Left kidney (tissue), 2 donors: ENCODE measurements around the gene DOC2A. TPM values are rescaled to one million over a fixed set of nuclear protein-coding genes. Genes with fewer than 3 reads are reported as not detected.
"Not testable (repeated sequence)": the region's sequence is repeated elsewhere in the genome, so short reads cannot be mapped to it uniquely, and the experiment has no call there.

ENCODE experiments used
- DNase-seq: peaks from one replicate; pipeline ENCODE4 v3.0.0-alpha.2; 2013
- polyA plus RNA-seq: library from polyadenylated mRNA; unstranded; fragments of 120-200 nt; gene quantifications from one replicate; pipeline ENCODE4 v1.2.1, GENCODE V29; 2013; ENCODE audit not compliant: insufficient read length

Gene DOC2A
- polyA plus RNA-seq, 1 donor = 3.0 TPM

DNA sequence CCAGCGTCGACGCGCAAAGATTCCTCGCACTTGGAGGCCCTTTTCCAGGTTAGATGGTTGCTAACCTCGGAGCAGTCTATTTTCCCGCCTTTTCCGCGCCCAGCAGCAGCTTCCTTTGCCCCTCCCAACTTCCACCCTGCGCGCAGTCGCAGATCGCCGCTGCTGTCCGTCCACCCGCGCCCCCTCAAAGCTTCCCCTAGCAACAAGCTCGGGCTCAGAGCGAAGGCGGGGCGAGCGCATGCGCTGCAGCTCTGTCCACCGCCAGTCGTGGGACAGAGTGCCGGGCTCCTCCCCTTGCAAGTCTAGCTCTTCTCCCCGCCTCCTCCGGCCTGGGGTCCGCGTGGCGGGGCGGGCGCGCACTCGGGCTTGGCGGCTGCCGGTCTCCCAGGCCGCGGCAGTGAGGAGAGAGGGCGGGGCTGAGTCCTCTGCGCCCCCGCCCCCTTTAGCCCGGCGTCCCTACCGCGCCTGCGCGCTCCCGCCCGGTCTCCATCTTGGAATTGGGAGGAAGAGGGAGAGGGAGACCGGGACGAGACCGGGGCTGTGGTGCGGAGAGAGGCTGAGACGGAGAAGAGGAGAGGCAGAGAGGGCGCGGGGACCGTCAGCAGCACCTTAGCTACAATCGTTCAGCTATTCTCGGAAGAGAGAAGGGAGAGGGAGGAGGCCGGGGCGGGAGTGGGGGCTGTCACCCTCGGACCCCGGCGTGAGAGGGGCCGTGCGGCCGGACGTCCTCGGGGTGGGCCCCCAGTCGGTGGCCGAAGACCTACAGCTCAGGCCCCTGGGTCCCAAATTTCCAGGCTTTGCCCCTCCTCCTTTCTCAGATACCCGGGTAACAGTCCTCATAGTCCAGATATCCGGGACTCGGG is 37.2 kb downstream of the DOC2A start, which contains the start of gene TAOK2:
Gene TAOK2, plus strand, starts transcription at position 485 of the 863 bp plus-strand sequence. CDS start 3,905 bp downstream, outside the sequence.
- peak; percentile 99 for DNase-seq

DNA sequence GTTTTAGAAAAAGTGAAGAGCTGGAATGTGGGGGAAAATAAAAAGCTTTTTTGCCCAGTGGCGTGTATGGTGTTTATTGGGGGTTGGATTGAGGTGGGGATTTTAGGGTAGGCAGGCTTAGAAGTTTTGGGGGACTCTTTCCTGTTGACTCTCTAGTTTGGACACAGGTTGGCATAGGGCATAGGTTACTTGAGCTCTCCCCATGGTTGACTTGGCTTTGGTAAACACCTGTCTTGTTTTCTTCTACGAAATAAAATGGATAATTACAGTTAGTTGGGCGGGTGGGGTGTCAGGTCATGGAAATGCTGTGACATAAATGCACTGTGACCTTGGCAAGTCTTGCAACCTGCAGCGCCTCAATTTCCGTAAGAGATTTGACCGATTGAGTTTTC is 37.8 kb downstream of the DOC2A start:
- DNase-seq = no peak

DNA sequence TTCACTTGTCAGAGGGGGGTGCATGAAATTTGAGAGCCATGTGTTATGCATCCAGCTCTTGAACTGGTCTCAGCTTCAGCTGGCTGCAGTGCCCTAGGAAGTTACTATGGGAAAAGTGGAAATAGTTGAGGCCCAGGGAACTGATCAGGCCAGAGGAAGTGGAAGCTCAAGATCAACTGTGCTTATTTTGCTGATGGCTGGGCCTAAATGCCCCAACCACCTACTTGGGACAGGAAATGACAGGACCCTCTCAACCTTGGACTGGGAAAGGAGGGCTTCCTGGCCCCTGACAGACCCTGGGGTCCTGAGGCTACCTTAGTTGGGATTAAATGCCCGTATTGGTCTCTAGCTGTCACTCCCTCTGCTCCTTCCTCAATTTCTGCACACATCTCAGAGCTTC is 38.3 kb downstream of the DOC2A start:
- DNase-seq = no peak

DNA sequence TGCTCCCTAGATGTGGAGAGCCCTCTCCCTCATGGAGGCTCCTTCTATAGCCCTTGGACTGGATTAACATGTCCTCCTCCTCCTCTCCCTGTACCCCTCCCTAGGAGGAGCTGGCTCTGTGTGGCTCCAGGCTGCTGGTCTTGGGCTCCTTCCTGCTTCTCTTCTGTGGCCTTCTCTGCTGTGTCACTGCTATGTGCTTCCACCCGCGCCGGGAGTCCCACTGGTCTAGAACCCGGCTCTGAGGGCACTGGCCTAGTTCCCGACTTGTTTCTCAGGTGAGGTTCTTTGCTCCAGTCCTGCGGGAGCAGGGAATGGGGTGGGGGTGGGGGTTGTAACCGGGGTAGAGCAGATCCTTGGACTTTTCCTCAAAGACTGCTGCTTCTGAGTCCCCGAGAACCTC is 39.5 kb downstream of the DOC2A start:
- no peak for DNase-seq

DNA sequence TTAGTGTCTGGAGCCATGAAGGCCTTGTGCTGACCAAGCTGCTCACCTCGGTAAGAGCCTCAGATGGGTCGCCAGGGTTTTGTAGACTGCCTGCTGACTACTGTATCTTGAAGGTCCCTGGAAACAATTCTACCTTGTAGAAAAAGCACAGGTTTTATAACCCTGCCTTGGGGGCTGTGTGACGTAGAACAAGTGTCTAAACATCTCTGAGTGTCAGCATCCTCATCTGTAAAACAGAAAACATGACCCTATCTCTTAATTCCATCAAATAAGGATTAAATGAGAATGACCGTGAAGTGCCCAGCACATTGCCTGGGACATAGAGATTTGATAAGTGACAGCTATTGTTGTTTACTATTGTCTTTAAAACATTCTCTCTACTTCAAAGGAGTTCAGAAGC is 42.6 kb downstream of the DOC2A start:
- no peak for DNase-seq

DNA sequence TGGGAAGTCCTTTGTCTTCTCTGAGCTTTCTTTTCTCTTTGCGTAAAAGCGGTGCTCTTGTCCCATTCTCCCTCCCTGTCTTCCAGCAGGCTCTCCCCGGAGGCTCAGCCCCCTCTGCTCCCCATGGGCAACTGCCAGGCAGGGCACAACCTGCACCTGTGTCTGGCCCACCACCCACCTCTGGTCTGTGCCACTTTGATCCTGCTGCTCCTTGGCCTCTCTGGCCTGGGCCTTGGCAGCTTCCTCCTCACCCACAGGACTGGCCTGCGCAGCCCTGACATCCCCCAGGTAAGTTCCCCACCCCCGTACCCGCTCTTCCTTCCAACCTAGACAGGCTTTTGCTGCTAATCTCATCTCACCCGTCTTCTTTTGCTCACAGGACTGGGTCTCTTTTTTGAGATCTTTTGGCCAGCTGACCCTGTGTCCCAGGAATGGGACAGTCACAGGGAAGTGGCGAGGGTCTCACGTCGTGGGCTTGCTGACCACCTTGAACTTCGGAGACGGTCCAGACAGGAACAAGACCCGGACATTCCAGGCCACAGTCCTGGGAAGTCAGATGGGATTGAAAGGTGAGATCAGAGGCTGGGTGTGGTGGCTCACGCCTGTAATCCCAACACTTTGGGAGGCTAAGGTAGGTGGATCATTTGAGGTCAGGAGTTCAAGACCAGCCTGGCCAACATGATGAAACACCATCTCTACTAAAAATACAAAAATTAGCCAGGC is 47.6 kb downstream of the DOC2A start:
- DNase-seq = no peak

DNA sequence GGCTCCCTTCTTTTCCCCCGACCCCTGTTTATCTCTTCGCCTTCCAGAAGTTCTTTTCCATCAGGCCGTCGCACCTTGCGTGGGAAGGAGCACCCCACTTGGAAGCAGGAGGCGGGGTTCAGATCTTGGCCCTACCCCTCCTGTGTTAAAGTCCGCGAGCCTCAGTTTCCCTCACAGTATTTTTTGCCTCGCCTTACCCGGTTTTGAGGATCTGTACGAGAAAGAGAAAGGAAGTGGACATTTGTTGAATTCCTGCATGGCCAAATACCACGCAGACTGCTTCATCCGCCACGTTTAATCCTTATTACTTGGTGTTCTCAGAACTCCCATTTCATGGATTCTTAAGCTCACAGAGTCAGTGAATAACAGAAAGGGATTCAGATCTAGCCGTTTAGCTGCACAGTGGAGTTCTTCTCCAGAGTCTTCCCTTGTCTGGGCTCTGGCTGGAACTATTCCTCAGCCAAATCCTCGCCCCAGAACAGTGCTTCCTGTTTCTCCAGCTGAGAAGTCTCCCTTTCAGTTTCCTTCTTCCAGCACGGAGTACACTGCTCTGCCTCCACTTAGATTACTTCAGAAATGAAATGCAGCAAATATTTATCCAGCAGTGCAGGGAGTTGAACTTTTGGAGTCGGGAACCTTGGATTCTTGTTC is 48.4 kb downstream of the DOC2A start:
- DNase-seq = no peak

DNA sequence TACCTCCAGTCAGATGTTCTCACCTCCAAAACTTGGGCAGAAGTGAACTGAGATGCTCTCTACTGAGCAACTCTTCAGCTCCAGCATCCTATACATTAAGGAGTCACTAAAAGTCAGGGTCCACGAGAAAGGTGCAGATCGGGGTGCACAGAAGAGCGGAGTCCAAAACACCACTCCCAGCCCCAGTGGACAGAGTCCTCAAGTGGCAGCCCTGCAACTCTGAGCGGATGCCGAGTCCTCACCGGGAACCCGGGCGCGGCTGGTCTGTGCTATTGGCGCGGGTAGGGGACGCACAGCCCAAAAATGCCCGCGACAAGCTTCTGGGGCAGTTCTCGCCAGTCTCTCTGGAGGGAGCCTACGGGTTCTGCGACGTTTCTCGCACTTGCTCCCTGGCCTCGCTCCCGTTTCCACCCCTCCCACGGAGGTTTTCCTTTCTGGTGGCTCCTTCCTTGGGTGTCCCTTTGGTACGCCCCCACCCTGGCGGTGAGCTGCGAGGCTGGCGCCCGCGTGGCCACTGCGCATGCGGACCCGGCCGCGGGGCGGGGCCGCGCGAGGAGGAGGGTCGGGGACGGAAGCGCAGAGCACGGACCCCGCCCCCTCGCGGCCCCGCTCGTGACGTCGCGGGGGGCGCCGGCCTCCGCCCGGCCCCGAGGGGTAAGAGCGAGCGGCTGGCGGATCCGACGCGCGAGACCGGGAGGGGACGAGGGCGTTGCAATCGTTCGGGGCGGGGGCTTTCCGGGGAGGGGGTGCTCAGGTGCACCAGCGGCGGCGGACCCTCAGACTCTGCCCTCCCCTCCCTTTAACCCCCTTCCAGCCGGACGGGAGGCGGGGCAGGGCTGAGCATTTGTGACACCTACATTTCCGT is 49.1 kb downstream of the DOC2A start, which contains the start of gene TMEM219:
Gene TMEM219, plus strand, starts transcription at position 601 of the 865 bp plus-strand sequence. CDS start 1,065 bp downstream, outside the sequence.
- DNase-seq = peak; percentile 91

DNA sequence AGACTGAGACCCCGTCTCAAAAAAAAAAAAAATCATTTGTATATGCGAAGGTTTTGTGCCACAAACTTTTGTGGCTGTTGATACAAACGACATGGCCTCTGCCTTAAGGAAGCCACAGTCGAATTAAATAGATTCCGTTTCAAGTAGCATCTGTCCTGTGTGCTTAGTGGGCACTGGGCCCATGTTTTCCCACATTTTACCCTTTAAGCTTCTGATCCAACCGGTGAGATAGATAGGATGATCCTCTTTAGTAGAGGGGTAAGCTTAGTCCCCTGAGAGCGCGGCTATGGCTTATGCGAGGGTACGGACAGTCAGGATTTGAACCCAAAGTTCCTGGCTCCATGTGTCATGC is 49.7 kb downstream of the DOC2A start:
- DNase-seq = no peak

DNA sequence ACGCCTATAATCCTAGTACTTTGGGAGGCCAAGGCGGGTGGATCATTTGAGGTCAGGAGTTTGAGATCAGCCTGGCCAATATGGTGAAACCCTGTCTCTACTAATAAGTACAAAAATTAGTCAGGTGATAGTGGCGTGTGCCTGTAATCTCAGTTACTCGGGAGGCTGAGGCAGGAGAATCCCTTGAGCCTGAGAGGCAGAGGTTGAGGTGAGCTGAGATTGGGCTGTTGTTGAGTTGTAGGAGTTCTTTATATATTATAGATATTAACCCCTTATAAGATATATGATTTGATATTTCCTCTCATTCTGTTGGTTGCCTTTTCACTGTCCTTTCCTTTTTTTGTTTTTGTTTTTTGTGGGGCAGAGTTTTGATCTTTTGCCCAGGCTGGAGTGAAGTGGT is 51.0 kb downstream of the DOC2A start:
- DNase-seq = not testable (repeated sequence)

DNA sequence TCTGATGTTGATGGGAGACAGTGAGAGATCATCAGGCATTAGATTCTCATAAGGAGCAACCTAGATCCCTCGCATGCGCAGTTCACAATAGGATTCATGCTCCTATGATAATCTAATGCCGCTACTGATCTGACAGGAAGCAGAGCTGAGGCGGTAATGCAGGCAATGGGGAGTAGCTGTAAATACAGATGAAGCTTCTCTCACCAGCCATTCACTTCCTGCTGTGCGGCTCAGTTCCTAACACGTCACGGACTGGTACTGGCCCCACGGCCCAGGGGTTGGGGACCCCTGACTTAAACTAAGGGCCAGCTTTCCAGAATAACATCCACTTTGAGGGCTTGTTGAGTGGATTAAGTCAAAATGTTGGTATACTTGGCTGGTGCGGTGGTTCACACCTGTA is 51.5 kb downstream of the DOC2A start:
- no peak for DNase-seq

DNA sequence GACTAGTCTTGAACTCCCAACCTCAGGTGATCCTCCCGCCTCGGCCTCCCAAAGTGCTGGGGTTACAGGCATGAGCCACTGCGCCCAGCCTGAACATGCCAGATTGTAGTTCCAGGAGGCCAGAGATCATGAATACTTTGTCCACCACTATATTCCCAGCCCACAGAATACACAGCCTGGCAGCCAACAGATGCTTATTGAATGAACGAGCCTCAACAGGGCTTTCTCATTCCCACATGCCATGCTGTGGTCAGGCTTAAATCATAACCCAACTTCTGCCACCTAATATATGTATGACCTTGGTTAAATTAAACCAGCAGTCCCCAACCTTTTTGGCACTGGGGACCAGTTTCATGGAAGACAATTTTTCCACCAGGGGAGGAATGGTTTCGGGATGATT is 52.1 kb downstream of the DOC2A start:
- no peak for DNase-seq

Other genes with a start within 250 kb of the DOC2A start
- 0.08 TPM for gene ZG16, start 232.8 kb downstream of the DOC2A start, polyA plus RNA-seq
- gene KIF22, start 220.3 kb downstream of the DOC2A start, polyA plus RNA-seq = 89.2 TPM
- gene MAZ, start 204.5 kb downstream of the DOC2A start, polyA plus RNA-seq = 304 TPM
- gene PRRT2, start 198.8 kb downstream of the DOC2A start, polyA plus RNA-seq = 19.4 TPM
- 33.5 TPM for gene PAGR1, start 194.9 kb downstream of the DOC2A start, polyA plus RNA-seq
- gene MVP, start 190.6 kb downstream of the DOC2A start, polyA plus RNA-seq = 15.3 TPM
- 79.4 TPM for gene CDIPT, start 147.8 kb downstream of the DOC2A start, polyA plus RNA-seq
- gene SEZ6L2, start 111.5 kb downstream of the DOC2A start, polyA plus RNA-seq = 8.2 TPM
- 0.86 TPM for gene ASPHD1, start 110.5 kb downstream of the DOC2A start, polyA plus RNA-seq
- gene KCTD13, start 84.8 kb downstream of the DOC2A start, polyA plus RNA-seq = 23.9 TPM
- gene TMEM219, start 48.9 kb downstream of the DOC2A start, polyA plus RNA-seq = 93.1 TPM
- 45.3 TPM for gene TAOK2, start 37.2 kb downstream of the DOC2A start, polyA plus RNA-seq
- gene HIRIP3, start 15.4 kb downstream of the DOC2A start, polyA plus RNA-seq = 17.0 TPM
- gene INO80E, start 14.8 kb downstream of the DOC2A start, polyA plus RNA-seq = 46.2 TPM
- not detected for gene C16orf92, start 12.2 kb upstream of the DOC2A start, polyA plus RNA-seq
- 1.2 TPM for gene TLCD3B, start 20.2 kb upstream of the DOC2A start, polyA plus RNA-seq
- gene ALDOA, start 54.7 kb upstream of the DOC2A start, polyA plus RNA-seq = 449 TPM
- 82.7 TPM for gene PPP4C, start 65.0 kb upstream of the DOC2A start, polyA plus RNA-seq
- 1.1 TPM for gene TBX6, start 80.9 kb upstream of the DOC2A start, polyA plus RNA-seq
- 43.1 TPM for gene YPEL3, start 85.2 kb upstream of the DOC2A start, polyA plus RNA-seq
- 13.6 TPM for gene GDPD3, start 102.5 kb upstream of the DOC2A start, polyA plus RNA-seq
- 73.6 TPM for gene MAPK3, start 112.2 kb upstream of the DOC2A start, polyA plus RNA-seq
- gene CORO1A, start 172.6 kb upstream of the DOC2A start, polyA plus RNA-seq = 7.3 TPM
- gene BOLA2B, start 182.6 kb upstream of the DOC2A start, polyA plus RNA-seq = 23.4 TPM
- gene SLX1A, start 182.8 kb upstream of the DOC2A start, polyA plus RNA-seq = 30.7 TPM
- gene SULT1A3, start 188.2 kb upstream of the DOC2A start, polyA plus RNA-seq = 15.8 TPM
- gene NPIPB13, start 237.5 kb upstream of the DOC2A start, polyA plus RNA-seq = 27.9 TPM